HG03432 (cell line): ENCODE results near the gene CERCAM.

ENCODE experiments used
- ATAC-seq: cut with Tn5 transposase; IDR thresholded peaks from one replicate; pipeline ENCODE4 v1.9.1; 2021; ENCODE audit warnings: mild to moderate bottlenecking, moderate library complexity; ENCODE audit not compliant: unreplicated experiment

Gene CERCAM

GRCh38 chr9:128420651-128421481 is at the start of gene CERCAM:
CERCAM (plus strand) TSS chr9:128420857; CDS start chr9:128420878, 21 bp downstream.
- peak; percentile 67 for ATAC-seq

DNA sequence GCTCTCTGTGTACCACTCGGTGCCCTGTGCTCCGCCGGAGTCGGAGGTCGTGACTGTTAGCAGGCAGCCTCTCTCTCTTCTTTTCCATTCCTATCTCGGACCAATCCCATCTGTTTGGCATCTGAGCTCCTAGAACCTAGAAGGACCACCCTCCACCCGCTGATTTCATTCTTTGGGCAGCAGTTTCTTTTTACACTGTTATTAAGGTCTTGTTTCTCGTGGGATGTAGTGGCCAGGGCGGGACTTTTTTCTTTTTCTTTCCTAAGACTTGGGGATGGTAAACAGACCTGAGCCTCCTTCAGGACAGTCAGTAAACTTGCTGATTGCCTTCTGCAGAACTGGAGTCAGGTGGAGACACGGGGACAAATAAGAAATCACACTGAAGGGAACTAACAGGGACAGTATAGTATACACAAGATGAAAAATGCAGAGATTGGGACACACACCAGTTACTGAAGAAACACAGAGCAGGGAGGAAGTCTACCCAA is 49.0 kb upstream of the CERCAM start:
- no peak for ATAC-seq

GRCh38 chr9:128372188-128372641 is 48.4 kb upstream of the CERCAM start:
- no peak for ATAC-seq

- no peak for ATAC-seq
Measured at GRCh38 chr9:128372784-128373183, 47.9 kb upstream of the CERCAM start.

- ATAC-seq = no peak
Measured at GRCh38 chr9:128374221-128374675, 46.4 kb upstream of the CERCAM start.

DNA sequence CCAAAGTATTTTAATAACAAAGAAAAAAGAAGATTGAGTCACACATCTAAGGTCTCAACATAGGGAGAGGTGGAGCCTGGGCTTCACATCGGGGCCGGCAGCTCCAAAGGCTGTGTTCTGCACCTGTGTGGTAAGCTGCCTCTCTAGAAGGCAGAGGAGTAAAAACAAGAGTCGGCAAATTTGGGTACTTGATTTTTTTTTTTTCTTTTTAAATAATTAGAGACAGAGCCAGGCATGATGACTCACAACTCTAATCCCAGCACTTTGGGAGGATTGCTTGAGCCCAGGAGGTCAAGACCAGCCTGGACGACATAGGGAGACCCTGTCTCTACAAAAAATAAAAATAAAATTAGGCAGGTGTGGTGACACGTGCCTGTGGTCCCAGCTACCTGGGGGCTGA is 44.8 kb upstream of the CERCAM start:
- no peak for ATAC-seq

GRCh38 chr9:128382261-128382660 is 38.4 kb upstream of the CERCAM start:
- ATAC-seq = no peak

- ATAC-seq = no peak
Measured at GRCh38 chr9:128383007-128383753, 37.5 kb upstream of the CERCAM start.

GRCh38 chr9:128383791-128384190 is 36.9 kb upstream of the CERCAM start:
- no peak for ATAC-seq

- ATAC-seq = no peak
Measured at GRCh38 chr9:128384801-128385495, 35.7 kb upstream of the CERCAM start.

GRCh38 chr9:128385496-128386460 is 34.9 kb upstream of the CERCAM start:
- no peak for ATAC-seq

GRCh38 chr9:128388150-128388549 is 32.5 kb upstream of the CERCAM start:
- no peak for ATAC-seq

DNA sequence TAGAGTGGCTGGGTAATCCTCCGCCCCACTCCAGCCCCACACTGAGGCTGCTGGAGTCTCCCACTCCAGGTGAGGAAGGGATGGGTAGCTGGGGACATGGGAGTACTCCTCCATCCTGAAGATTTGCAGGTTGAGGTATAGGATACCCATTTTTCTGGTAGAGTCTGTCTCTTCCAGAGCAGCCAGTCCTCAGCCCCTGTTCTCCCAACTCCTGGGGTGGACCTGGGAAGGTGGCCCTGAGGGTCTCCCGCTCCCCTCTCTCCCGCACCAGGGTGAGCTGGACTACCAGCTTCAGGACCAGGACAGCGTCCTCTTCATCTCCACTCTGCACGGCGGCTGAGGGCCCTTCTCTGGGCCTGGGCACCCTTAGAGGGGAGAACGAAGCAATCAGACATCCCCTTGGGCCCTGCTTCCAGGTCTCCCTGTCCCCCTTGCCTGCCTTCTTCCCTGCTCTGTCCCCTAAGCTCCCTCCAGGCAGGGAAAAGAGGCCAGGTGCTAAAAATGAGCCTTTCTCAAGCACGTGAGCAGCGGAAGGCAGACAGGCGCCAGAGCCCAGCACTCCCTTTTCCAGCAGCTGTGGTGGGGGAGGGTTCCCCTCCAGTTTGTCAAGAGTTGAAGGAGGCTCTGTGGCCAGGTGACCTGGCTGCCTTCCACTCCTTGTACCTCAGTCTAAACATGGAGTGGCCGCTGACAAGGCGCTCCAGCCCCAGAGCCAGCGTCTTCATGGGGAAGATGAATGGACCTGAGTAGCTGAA is 31.1 kb upstream of the CERCAM start:
- ATAC-seq = no peak

- ATAC-seq = no peak
Measured at GRCh38 chr9:128390150-128390812, 30.4 kb upstream of the CERCAM start.

GRCh38 chr9:128390813-128391711 is 29.6 kb upstream of the CERCAM start:
- no peak for ATAC-seq

DNA sequence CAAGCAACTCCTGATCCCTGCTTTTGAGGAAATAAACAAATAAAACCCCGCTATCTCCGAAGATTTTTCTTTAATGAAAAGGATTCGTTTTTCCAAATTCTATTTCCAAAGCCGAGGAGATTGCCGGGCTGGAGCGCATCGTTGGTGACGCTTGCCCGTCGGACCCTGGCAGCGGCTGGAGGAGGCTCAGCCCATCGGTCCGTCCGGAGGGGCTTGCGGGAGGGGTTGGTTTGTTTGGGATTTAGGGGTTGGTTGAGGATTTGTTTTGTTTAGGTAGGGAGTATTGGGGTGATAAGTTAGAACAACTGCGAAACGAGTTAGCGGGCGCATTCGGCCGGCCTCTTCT is 28.7 kb upstream of the CERCAM start:
- ATAC-seq = no peak

GRCh38 chr9:128392302-128393144 is 28.1 kb upstream of the CERCAM start:
- no peak for ATAC-seq
